Psoas muscle (tissue), 8 donors: ENCODE measurements around the gene FOXP1. TPM values are rescaled to one million over a fixed set of nuclear protein-coding genes. Genes with fewer than 3 reads are reported as not detected.
A peak's percentile ranks its signal among the peaks of the same experiment; 100 is the strongest.

Source experiments
- ATAC-seq, 4 donors: fragments of 200-7000 bp; cut with Tn5 transposase; one replicate each; pipeline ENCODE4 v1.9.1; 2020; ENCODE audit warnings: moderate library complexity in 3 of 4, mild to moderate bottlenecking in 2 of 4
- DNase-seq, 2 donors: peaks; one replicate each; pipeline ENCODE4 v3.0.0-alpha.2; 2020
- H3K27ac ChIP-seq: fragments of 200-600 bp; one replicate; pipeline ENCODE4 v1.8.0; 2022
- H3K27me3 ChIP-seq, 3 donors: fragments of 200-600 bp in 1 of 3; one replicate each; pipeline versions ENCODE4 v1.6.1 to v1.8.0; 2013 to 2022; ENCODE audit warnings: low read length in 2 of 3, mild to moderate bottlenecking in 2 of 3, moderate library complexity in 1 of 3; ENCODE audit not compliant: insufficient read depth in 3 of 3
- H3K36me3 ChIP-seq, 2 donors: fragments of 200-600 bp in 1 of 2; one replicate each; pipeline versions ENCODE4 v1.6.1 to v1.8.0; 2013 to 2022; ENCODE audit warnings: low read depth in 1 of 2, mild to moderate bottlenecking in 1 of 2, moderate library complexity in 1 of 2; ENCODE audit not compliant: insufficient read depth in 1 of 2
- H3K4me1 ChIP-seq: fragments of 200-600 bp; one replicate; pipeline ENCODE4 v1.8.0; 2022
- H3K4me3 ChIP-seq: fragments of 200-600 bp; one replicate; pipeline ENCODE4 v1.8.0; 2022; ENCODE audit warnings: mild to moderate bottlenecking
- H3K9me3 ChIP-seq: fragments of 200-600 bp; one replicate; pipeline ENCODE4 v1.8.0; 2022
- CTCF ChIP-seq: fragments of 200-600 bp; IDR thresholded peaks from one replicate; pipeline ENCODE4 v1.8.0; 2022; ENCODE audit warnings: antibody characterized with exemption
- WGBS, 3 donors: extraction: QIAGEN DNeasy Blood & Tissue Kit; methylation state at CpG; one replicate each; pipeline versions ENCODE4 v1.1.6 to v1.1.7; 2013; 5-methylcytosine and 5-hydroxymethylcytosine counted together
- intact Hi-C, 2 donors: fragments of 100-400 bp; cut with DNase I; formaldehyde crosslinking; loops; one replicate each; pipeline versions ENCODE4 v1.11.0 to v1.14.2; 2022
- polyA plus RNA-seq, 3 donors: library from polyadenylated mRNA; stranded (reverse); fragments of 200-250 nt; gene quantifications; one replicate each; pipeline ENCODE4 v1.2.3, GENCODE V29; 2013
- total RNA-seq, 4 donors: library from RNA; stranded (reverse); fragmentation: NEBNext Ultra II Directional in 2 of 4; extraction: Animal tissue kit (Norgen Biotek cat#: 25700) in 2 of 4; gene quantifications; one replicate each; pipeline versions ENCODE4 v1.2.1 to v1.2.4, GENCODE V29; 2021 to 2023
- donor health status: healthy with polysubstance abuse.
- donor health status: DM: no; HTN: no; CAD: no; lungs with moderate emphysema.
- donor health status: Bipolar disorder and iron deficiency.
- donor health status: healthy.
- donor health status: DM: yes; HTN: yes; CAD: no.
- donor health status: DM: no; HTN: no; CAD: no.
- donor health status: DM: no; HTN: no; CAD: no.
- donor health status: DM: yes; HTN: yes; CAD: no.

FOXP1 gene
- total and polyA plus RNA-seq, 7 donors = 2.6 to 26.4 (median 15.4) TPM

GRCh38 chr3:71129611-71130431 lies 453.7 kb downstream of the FOXP1 start:
- peaks cover 45% of the 10 kb centered on the region for H3K4me1 ChIP-seq
- intact Hi-C loops = loop anchor here in 1 of 2 donors (5.0 kb wide), 1 partner anchor 58 kb away; no protein-coding TSS in a partner anchor

GRCh38 chr3:71128961-71129360 lies 454.6 kb downstream of the FOXP1 start:
- no peak for DNase-seq
- no peak for TF ChIP-seq CTCF
- Histone ChIP-seq H3K4me3 (peak overlapping the region; percentile 63), H3K9me3 (no peaks in the 10 kb centered on the region), H3K4me1 (peaks cover 36% of the 10 kb centered on the region), H3K36me3 (no peaks in the 10 kb centered on the region), H3K27ac (peak overlapping the region; percentile 58), H3K27me3 (no peaks in the 10 kb centered on the region)
- no peak for ATAC-seq
- 50 to 56% (median 54%) methylated on average over 6 of the region's 6 CpGs for WGBS, 3 donors
- intact Hi-C loops = no loop called here

More at GRCh38 chr3:71129611-71130431, 453.7 kb downstream of the FOXP1 start:
- TF ChIP-seq CTCF = no peak
- ATAC-seq = peak; percentile 26 to 46 (median 34)
- Histone ChIP-seq H3K36me3 (no peaks in the 10 kb centered on the region), H3K27ac (peak overlapping the region; percentile 58), H3K27me3 (no peaks in the 10 kb centered on the region), H3K4me3 (peak overlapping the region; percentile 63), H3K9me3 (no peaks in the 10 kb centered on the region)
- DNase-seq = no peak
- WGBS, 3 donors = 9 to 12% (median 11%) methylated on average over 13 of the region's 13 CpGs

- intact Hi-C loops = no loop called here
- peak overlapping the region; percentile 19 for H3K4me3 ChIP-seq
- DNase-seq (no peak), ATAC-seq (no peak)
- TF ChIP-seq CTCF = no peak
- no peaks in the 10 kb centered on the region for H3K36me3 ChIP-seq
- WGBS, 3 donors = 80 to 88% (median 81%) methylated on average over 7 of the region's 7 CpGs
- H3K27ac ChIP-seq = peak overlapping the region; percentile 42
- H3K27me3 ChIP-seq = no peaks in the 10 kb centered on the region
- H3K9me3 ChIP-seq = no peaks in the 10 kb centered on the region
- peaks cover 29% of the 10 kb centered on the region for H3K4me1 ChIP-seq
Observed at GRCh38 chr3:71127844-71128243, 455.7 kb downstream of the FOXP1 start.

- Histone ChIP-seq H3K9me3 (no peaks in the 10 kb centered on the region), H3K36me3 (no peaks in the 10 kb centered on the region), H3K4me1 (peaks cover 25% of the 10 kb centered on the region), H3K27me3 (no peaks in the 10 kb centered on the region), H3K4me3 (peak overlapping the region; percentile 19), H3K27ac (peak overlapping the region; percentile 42)
- ATAC-seq = no peak
- no peak for DNase-seq
- intact Hi-C loops = no loop called here
- TF ChIP-seq CTCF = no peak
- WGBS, 3 donors = 66 to 73% (median 71%) methylated on average over 7 of the region's 7 CpGs
Observed at GRCh38 chr3:71127052-71127831, 456.3 kb downstream of the FOXP1 start.
